GM21528 (cell line): ENCODE data around the gene DNAJA4.
"Not testable (repeated sequence)": the region's sequence is repeated elsewhere in the genome, so short reads cannot be mapped to it uniquely, and the experiment has no call there.

Source experiments
- ATAC-seq: cut with Tn5 transposase; IDR thresholded peaks from one replicate; pipeline ENCODE4 v1.9.1; 2021; ENCODE audit warnings: mild to moderate bottlenecking, moderate library complexity; ENCODE audit not compliant: unreplicated experiment, low FRiP score

DNAJA4 gene

GRCh38 chr15:78243491-78243941 is 20.8 kb upstream of the DNAJA4 start:
- ATAC-seq = no peak

GRCh38 chr15:78244101-78244500 is 20.3 kb upstream of the DNAJA4 start:
- no peak for ATAC-seq

DNA sequence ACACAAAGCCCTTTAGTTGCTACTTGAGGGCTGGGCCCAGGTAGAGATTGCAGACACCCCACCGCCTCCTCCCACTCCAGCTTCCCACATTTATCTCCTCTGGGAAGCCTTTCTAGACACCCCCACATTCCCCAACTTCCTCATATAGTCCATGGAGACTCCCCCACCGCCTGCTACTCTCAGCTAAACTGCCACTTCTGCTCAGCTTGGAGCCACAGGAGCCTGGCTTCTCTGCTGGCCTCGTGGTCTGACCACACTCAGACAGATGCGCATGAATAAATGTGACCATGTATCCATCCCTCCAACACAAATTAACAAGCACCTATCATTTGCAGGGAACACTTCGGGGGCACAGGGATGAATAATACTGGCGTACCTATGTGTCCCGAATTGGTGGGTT is 19.5 kb upstream of the DNAJA4 start:
- ATAC-seq = no peak

GRCh38 chr15:78245392-78245791 is 19.0 kb upstream of the DNAJA4 start:
- ATAC-seq = not testable (repeated sequence)

DNA sequence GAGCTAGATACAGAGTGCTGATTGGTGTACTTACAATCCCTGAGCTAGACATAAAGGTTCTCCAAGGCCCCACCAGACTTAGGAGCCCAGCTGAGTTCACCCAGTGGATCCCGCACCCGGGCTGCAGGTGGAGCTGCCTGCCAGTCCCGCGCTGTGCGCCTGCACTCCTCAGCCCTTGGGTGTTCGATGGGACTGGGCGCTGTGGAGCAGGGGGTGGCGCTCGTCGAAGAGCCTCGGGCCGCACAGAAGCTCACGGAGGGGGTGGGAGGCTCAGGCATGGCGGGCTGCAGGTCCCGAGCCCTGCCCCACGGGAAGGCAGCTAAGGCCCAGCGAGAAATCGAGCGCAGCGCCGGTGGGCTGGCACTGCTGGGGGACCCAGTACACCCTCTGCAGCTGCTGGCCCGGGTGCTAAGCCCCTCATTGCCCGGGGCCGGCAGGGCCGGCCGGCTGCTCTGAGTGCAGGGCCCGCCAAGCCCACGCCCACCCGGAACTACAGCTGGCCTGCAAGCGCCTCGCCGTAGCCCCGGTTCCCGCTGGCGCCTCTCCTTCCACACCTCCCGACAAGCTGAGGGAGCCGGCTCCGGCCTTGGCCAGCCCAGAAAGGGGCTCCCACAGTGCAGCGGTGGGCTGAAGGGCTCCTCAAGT is 18.3 kb upstream of the DNAJA4 start:
- ATAC-seq = not testable (repeated sequence)

GRCh38 chr15:78247911-78248310 is 16.5 kb upstream of the DNAJA4 start:
- no peak for ATAC-seq

DNA sequence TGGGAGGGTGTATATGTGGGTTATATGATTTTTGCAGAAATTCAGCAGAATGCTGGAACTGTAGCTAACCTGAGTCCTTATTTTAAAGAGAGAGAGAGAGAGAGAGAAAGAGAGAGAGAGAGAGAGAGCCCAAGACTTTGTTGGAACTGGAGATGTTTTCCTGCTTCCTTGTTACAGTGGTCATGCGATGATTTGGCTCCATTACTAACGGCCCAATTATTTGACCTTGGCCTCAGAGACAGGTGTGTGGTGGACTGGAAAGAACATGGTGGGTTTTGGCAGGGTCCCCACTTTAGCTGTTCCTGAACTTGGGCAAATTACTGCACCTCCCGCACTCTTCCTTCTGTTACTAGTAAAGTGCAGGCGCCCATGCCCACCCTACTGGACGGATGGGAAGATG is 15.2 kb upstream of the DNAJA4 start:
- no peak for ATAC-seq

GRCh38 chr15:78251136-78251535 is 13.2 kb upstream of the DNAJA4 start:
- no peak for ATAC-seq

- no peak for ATAC-seq
Observed at GRCh38 chr15:78255421-78256043, 8.8 kb upstream of the DNAJA4 start.

DNA sequence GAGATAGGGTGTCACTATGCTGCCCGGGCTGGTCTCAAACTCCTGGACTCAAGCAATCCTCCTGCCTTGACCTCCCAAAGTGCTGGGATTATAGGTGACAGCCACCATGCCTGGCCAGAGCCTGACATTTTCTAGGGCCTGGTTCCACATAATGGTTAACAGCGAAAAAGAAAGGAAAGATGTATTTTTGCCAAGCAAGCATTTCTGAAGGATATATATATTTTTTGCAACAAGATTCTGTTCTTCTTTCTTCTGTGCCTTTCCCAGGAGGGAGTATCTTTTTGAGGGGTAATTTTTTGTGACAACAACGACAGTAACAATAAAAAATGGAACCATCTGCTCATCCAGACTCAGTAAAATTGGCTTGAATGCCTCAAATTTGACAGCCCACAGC is 8.3 kb upstream of the DNAJA4 start:
- no peak for ATAC-seq

GRCh38 chr15:78257681-78258080 is 6.7 kb upstream of the DNAJA4 start:
- ATAC-seq = no peak

DNA sequence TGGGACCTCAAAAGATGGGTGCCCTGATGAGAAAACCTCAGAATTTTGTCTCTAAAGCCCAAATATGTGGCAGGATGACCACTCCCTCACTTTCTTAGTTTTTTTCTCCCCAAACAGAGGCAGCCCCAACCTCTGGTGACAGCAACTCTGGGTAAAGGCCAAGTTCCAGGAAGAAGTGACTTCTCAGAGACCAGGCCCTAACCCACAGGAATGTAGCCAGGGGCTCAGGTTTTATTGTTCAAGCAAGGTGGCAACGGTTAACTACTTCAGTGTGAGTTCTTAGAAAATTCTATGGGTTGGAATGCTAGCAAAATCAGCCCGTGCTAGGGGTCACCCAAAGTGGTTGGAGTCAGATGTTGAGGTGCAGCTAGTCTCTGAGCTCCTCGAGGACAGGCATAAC is 5.1 kb upstream of the DNAJA4 start:
- ATAC-seq = no peak

GRCh38 chr15:78260489-78260888 is 3.9 kb upstream of the DNAJA4 start:
- ATAC-seq = no peak

DNA sequence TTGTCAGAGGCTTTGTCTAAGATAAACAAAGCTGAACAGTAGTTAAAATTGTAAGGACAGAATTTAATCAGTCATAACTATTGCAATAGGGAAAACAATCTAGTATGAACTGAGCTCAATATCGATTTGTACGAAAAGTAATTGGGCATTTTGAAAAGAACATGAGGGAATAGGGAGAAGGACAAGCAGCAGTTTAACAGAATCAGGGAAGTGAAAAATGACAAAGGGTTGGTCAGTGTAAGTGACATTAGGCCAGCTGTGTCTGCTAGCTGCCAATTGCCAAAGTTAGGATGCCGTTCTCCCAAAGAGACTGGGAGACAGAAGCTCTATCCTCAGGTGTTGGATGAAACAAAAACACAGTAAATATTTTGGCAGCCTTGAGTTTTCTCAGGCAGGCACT is 3.3 kb upstream of the DNAJA4 start:
- ATAC-seq = no peak

DNA sequence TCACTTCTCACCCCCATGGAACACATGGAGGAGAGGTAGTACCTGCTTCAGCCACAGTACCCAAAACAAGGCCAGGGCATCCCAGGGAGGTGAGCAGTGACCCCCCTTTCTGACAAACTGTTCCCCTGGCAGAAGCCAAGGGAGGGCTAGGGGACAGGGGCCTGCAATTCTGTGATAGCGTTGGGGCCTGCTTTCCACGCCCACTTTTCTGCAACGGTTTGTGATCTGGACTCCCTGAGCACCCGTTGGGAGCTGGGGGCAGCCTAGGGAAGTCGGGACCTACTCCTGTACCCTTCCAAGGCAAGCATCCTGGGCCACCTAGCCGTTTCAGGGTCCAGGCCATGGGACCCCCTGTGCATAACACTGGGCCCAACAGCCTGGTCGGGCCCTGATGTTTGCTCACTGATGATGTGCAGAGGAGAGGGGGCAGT is 996 bp upstream of the DNAJA4 start:
- no peak for ATAC-seq

DNA sequence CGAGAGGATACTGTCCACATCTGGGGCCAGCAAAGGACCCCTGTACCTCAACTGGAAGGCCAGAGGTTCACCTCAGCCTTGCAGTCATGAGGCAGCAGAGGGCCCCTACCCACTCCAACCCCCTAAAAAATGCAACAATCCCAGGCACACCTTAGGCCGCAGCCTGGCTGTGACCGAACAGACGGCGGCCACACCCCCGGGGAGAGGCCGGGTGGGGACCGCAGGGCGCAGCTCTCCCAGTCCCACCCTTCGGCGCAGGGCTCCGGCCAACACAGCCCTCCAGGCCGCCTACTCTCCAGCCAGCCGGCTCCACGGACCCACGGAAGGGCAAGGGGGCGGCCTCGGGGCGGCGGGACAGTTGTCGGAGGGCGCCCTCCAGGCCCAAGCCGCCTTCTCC is 457 bp upstream of the DNAJA4 start:
- ATAC-seq = no peak

- ATAC-seq = no peak
Observed at GRCh38 chr15:78265137-78265460, 737 bp downstream of the DNAJA4 start.

DNA sequence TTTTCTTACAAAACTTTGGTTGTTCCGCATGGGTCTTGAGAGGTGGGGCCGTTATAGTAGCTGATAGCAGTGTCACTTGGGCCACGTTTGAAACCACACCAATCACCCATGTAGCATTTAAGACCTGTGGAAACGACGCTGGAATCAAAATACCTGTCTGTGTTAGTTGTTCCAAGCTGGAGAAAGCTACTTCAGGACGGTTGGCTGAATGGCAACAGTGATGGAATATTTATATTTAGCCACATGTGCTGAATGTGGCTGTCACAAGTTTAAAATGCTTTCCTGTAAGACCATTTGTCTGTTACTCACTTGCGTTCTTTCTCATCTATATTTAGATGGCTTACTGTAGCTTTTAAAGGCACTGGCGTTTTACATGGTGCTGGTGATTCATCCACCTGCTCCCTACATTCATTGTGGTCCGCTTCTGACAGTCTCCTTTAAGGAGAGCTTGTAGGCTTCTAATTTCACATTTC is 1.4 kb downstream of the DNAJA4 start:
- ATAC-seq = no peak

- no peak for ATAC-seq
Observed at GRCh38 chr15:78266229-78266628, 1.9 kb downstream of the DNAJA4 start.

DNA sequence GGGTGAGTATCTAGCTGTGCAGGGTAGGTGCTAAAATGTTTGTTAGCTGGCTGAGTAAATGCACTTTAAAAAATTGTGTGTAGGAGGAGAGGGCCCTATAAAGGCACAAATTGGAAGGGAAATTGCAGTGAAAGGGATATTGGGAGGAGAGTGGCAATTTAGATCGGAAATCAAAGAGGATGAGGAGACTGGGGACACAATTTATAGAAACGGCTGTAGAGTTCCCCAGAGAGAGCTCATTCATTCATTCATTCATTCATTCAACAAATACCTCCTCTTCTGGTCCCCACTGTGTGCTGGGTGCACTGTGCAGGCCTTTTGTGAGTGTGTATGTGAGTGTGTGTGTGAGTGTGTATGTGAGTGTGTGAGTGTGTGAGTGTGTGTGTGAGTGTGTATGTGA is 2.4 kb downstream of the DNAJA4 start:
- ATAC-seq = no peak

DNA sequence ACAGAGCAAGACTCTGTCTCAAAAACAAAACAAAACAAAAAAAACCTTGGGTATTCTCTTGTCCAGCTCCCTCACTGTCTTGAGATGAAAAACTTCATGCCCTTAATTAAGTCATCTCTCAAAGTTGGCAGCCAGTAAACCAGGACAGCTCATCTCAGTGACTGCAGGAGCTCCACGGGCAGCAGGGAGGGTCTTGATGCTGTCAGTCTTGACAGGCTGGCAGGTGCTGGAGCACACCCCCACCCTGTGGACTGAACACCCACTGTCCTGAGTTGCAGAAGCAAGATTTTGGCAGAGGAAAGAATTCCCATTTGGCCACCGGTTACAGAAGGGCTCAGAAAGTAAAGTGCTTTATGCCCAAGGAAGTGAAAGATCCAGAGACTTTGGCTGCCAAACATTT is 8.0 kb downstream of the DNAJA4 start:
- ATAC-seq = no peak

DNA sequence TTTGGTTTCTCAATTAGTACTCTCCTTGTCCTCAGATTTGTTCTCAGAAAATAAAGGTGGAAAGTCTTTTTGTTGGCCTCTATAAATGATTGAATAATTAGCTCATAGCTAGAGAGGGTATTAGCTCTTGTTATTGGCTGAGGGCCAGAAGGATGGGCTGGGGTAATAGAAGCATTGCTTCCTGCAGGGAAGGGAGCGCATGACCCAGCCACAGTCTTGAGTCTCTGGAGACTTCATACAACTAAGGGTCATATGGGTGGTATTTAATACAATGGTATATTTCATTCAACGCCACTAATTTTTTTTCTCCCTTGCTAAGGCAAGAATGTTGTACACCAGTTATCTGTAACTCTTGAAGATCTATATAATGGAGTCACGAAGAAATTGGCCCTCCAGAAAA is 8.4 kb downstream of the DNAJA4 start:
- no peak for ATAC-seq
